ENCODE measurements around the gene AIFM2. TPM values are rescaled to one million over a fixed set of nuclear protein-coding genes. Genes with fewer than 3 reads are reported as not detected.
"Not testable (repeated sequence)": the region's sequence is repeated elsewhere in the genome, so short reads cannot be mapped to it uniquely, and the experiment has no call there.

The AIFM2 gene
- total RNA-seq, 5 donors from 2014 or later (not counting 1 experiment from before 2014, with no cell fraction given) = 3.2 to 5.8 (median 5.1) TPM

DNA sequence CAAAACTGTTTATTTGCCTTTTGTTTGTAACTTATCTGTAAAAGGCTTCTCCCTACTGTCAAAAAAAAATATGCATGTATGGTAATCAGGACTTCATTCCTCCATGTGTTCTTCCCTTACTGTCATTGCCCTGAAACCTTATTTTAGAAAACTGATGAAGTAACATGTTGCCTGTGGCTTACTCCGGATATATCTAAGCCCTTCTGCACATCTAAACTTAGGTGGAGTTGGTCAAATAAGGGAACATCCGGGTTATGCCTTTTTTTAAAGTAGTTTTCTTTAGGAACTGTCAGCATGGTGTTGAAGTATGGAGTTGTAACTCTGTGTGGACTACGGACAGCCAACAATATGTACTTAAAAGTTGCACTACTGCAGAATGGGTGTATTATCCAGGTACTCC, 31.5 kb upstream of the AIFM2 start:
- H3K4me3 Mint-ChIP-seq = peak overlapping the region; percentile 13 to 66 (median 26)
- H3K36me3 Mint-ChIP-seq = peaks cover 39% of the 10 kb centered on the region
- ChIA-PET POLR2A (no interaction called here), CTCF (no interaction called here)
- H3K9me3 ChIP-seq = no peaks in the 10 kb centered on the region
- no peak for DNase-seq
- ATAC-seq (replicated peaks in 1 of 4) = peak in 1 of 4 experiments; percentile 42
- H3K27me3 ChIP-seq (replicated peaks in 1 of 2; ENCODE audit: control insufficient read depth in 2 of 2, extremely low read depth in 1 of 2, insufficient read depth in 2 of 2, low read length in 1 of 2) = no peaks in the 10 kb centered on the region
- H3K9me3 Mint-ChIP-seq = no peaks in the 10 kb centered on the region
- H3K4me1 ChIP-seq (ENCODE audit: control insufficient read depth in 1 of 2, extremely low read depth in 1 of 2, insufficient read depth in 2 of 2, low read length in 2 of 2) = peaks cover 54 to 58% of the 10 kb centered on the region in 2 experiments
- peaks cover 84 to 90% (median 87%) of the 10 kb centered on the region in 3 donors for H3K4me1 Mint-ChIP-seq
- no peaks in the 10 kb centered on the region for H3K27me3 Mint-ChIP-seq
- no peak overlapping the region for H3K4me3 ChIP-seq (ENCODE audit: control insufficient read depth in 1 of 2, extremely low read depth in 1 of 2, low read length in 1 of 2)
- no CpG with 5 or more reads among the region's 3 CpGs for WGBS (ENCODE audit: insufficient coverage)
- H3K36me3 ChIP-seq (ENCODE audit: control insufficient read depth in 2 of 2, extremely low read depth in 1 of 2, insufficient read depth in 1 of 2, low read length in 1 of 2) = peaks cover 0 to 41% of the 10 kb centered on the region in 2 donors
- no peak overlapping the region for H3K27ac ChIP-seq (ENCODE audit: low read length)
- peak overlapping the region; percentile 21 to 86 for H3K27ac Mint-ChIP-seq

GRCh38 chr10:70163448-70163847, 30.8 kb upstream of the AIFM2 start:
- peak overlapping the region; percentile 21 to 86 for H3K27ac Mint-ChIP-seq
- Histone ChIP-seq H3K27me3 (replicated peaks in 1 of 2; ENCODE audit: control insufficient read depth in 2 of 2, extremely low read depth in 1 of 2, insufficient read depth in 2 of 2, low read length in 1 of 2) (no peaks in the 10 kb centered on the region), H3K36me3 (ENCODE audit: control insufficient read depth in 2 of 2, extremely low read depth in 1 of 2, insufficient read depth in 1 of 2, low read length in 1 of 2) (peaks cover 0 to 44% of the 10 kb centered on the region in 2 donors), H3K4me3 (ENCODE audit: control insufficient read depth in 1 of 2, extremely low read depth in 1 of 2, low read length in 1 of 2) (no peak overlapping the region), H3K4me1 (ENCODE audit: control insufficient read depth in 1 of 2, extremely low read depth in 1 of 2, insufficient read depth in 2 of 2, low read length in 2 of 2) (peaks cover 49 to 51% of the 10 kb centered on the region in 2 experiments), H3K27ac (ENCODE audit: low read length) (peak overlapping the region; percentile 55), H3K9me3 (no peaks in the 10 kb centered on the region)
- H3K9me3 Mint-ChIP-seq = no peaks in the 10 kb centered on the region
- DNase-seq (no peak), ATAC-seq (replicated peaks in 1 of 4) (no peak)
- CTCF ChIA-PET = interaction anchor here in 1 of 2 donors (0.9 to 1.4 kb wide), 2 partner anchors 17 to 57 kb away, joined by 4 to 18 read pairs; partner anchors contain the start of gene TYSND1
- peak overlapping the region; percentile 26 to 66 (median 26) for H3K4me3 Mint-ChIP-seq
- POLR2A ChIA-PET = interaction anchor here in 1 of 2 donors (0.6 to 1.3 kb wide), 5 partner anchors 8 to 333 kb away, joined by 3 to 4 read pairs (median 3); partner anchors contain the start of gene TYSND1
- peaks cover 39% of the 10 kb centered on the region for H3K36me3 Mint-ChIP-seq
- H3K4me1 Mint-ChIP-seq = peaks cover 76 to 83% (median 82%) of the 10 kb centered on the region in 3 donors
- H3K27me3 Mint-ChIP-seq = no peaks in the 10 kb centered on the region
- WGBS (ENCODE audit: insufficient coverage) = 80% methylated on average over 1 of the region's 4 CpGs

DNA sequence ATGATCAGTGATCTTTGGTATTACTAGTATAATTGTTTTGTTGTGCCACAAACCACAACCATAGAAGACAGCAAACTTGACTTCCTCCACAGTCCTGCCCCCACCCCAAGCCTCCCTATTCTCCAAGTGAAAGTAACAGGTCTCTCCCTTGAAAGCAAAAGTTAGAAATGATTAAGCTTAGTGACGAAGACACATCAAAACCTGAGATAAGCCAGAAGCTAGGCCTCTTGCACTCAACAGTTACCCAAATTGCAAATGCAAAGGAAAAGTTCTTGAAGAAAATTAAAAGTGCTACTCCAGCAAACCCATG, 30.2 kb upstream of the AIFM2 start:
- Histone ChIP-seq H3K4me3 (ENCODE audit: control insufficient read depth in 1 of 2, extremely low read depth in 1 of 2, low read length in 1 of 2) (peak overlapping the region in 1 of 2 donors; percentile 27), H3K9me3 (no peaks in the 10 kb centered on the region), H3K27ac (ENCODE audit: low read length) (peak overlapping the region; percentile 55), H3K4me1 (ENCODE audit: control insufficient read depth in 1 of 2, extremely low read depth in 1 of 2, insufficient read depth in 2 of 2, low read length in 2 of 2) (peaks cover 44 to 45% of the 10 kb centered on the region in 2 experiments), H3K36me3 (ENCODE audit: control insufficient read depth in 2 of 2, extremely low read depth in 1 of 2, insufficient read depth in 1 of 2, low read length in 1 of 2) (peaks cover 0 to 47% of the 10 kb centered on the region in 2 donors), H3K27me3 (replicated peaks in 1 of 2; ENCODE audit: control insufficient read depth in 2 of 2, extremely low read depth in 1 of 2, insufficient read depth in 2 of 2, low read length in 1 of 2) (no peaks in the 10 kb centered on the region)
- Mint-ChIP-seq H3K9me3 (no peaks in the 10 kb centered on the region), H3K27me3 (no peaks in the 10 kb centered on the region), H3K27ac (peak overlapping the region; percentile 83 to 86), H3K4me3 (peak overlapping the region; percentile 53 to 66 (median 59)), H3K36me3 (peaks cover 39% of the 10 kb centered on the region), H3K4me1 (peaks cover 70 to 77% (median 76%) of the 10 kb centered on the region in 3 donors)
- no CpG with 5 or more reads among the region's 1 CpG for WGBS (ENCODE audit: insufficient coverage)
- ATAC-seq (replicated peaks in 1 of 4) (peak; percentile 75 to 90 (median 81)), DNase-seq (peak in 32 of 35 experiments; percentile 23 to 69 (median 46))
- CTCF ChIA-PET = interaction anchor here in 1 of 2 donors (0.9 to 1.4 kb wide), 2 partner anchors 17 to 58 kb away, joined by 4 to 18 read pairs; partner anchors contain the start of gene TYSND1
- POLR2A ChIA-PET = interaction anchor here in 1 of 2 donors (0.6 to 1.3 kb wide), 5 partner anchors 8 to 333 kb away, joined by 3 to 4 read pairs (median 3); partner anchors contain the start of gene TYSND1

GRCh38 chr10:70162151-70162891, 29.7 kb upstream of the AIFM2 start:
- 67% methylated on average over 1 of the region's 2 CpGs for WGBS (ENCODE audit: insufficient coverage)
- DNase-seq = no peak
- ChIA-PET POLR2A (interaction anchor here in 1 of 2 donors (1.1 to 1.3 kb wide), 2 partner anchors 12 to 15 kb away, joined by 4 read pairs; partner anchors contain the start of gene TYSND1), CTCF (interaction anchor here in 1 of 2 donors (0.9 to 1.6 kb wide), 3 partner anchors 16 to 59 kb away, joined by 4 to 18 read pairs (median 13); partner anchors contain the start of gene TYSND1)
- H3K27ac Mint-ChIP-seq = peak overlapping the region; percentile 86 to 88
- peaks cover 42% of the 10 kb centered on the region for H3K36me3 Mint-ChIP-seq
- Histone ChIP-seq H3K36me3 (ENCODE audit: control insufficient read depth in 2 of 2, extremely low read depth in 1 of 2, insufficient read depth in 1 of 2, low read length in 1 of 2) (peaks cover 0 to 52% of the 10 kb centered on the region in 2 donors), H3K27ac (ENCODE audit: low read length) (peak overlapping the region; percentile 55), H3K9me3 (no peaks in the 10 kb centered on the region), H3K4me1 (ENCODE audit: control insufficient read depth in 1 of 2, extremely low read depth in 1 of 2, insufficient read depth in 2 of 2, low read length in 2 of 2) (peaks cover 40% of the 10 kb centered on the region in 2 experiments), H3K27me3 (replicated peaks in 1 of 2; ENCODE audit: control insufficient read depth in 2 of 2, extremely low read depth in 1 of 2, insufficient read depth in 2 of 2, low read length in 1 of 2) (no peaks in the 10 kb centered on the region), H3K4me3 (ENCODE audit: control insufficient read depth in 1 of 2, extremely low read depth in 1 of 2, low read length in 1 of 2) (peak overlapping the region in 1 of 2 donors; percentile 27)
- no peaks in the 10 kb centered on the region for H3K9me3 Mint-ChIP-seq
- peaks cover 69 to 73% (median 71%) of the 10 kb centered on the region in 3 donors for H3K4me1 Mint-ChIP-seq
- peak overlapping the region; percentile 53 to 66 (median 59) for H3K4me3 Mint-ChIP-seq
- peak; percentile 45 to 63 (median 52) for ATAC-seq (replicated peaks in 1 of 4)
- H3K27me3 Mint-ChIP-seq = no peaks in the 10 kb centered on the region

GRCh38 chr10:70160798-70161197, 28.2 kb upstream of the AIFM2 start:
- POLR2A ChIA-PET = no interaction called here
- no peaks in the 10 kb centered on the region for H3K9me3 ChIP-seq
- H3K36me3 ChIP-seq (ENCODE audit: control insufficient read depth in 2 of 2, extremely low read depth in 1 of 2, insufficient read depth in 1 of 2, low read length in 1 of 2) = peaks cover 0 to 55% of the 10 kb centered on the region in 2 donors
- no peak overlapping the region for H3K4me3 ChIP-seq (ENCODE audit: control insufficient read depth in 1 of 2, extremely low read depth in 1 of 2, low read length in 1 of 2)
- no peak overlapping the region for H3K4me3 Mint-ChIP-seq
- H3K4me1 ChIP-seq (ENCODE audit: control insufficient read depth in 1 of 2, extremely low read depth in 1 of 2, insufficient read depth in 2 of 2, low read length in 2 of 2) = peaks cover 25 to 33% of the 10 kb centered on the region in 2 experiments
- H3K9me3 Mint-ChIP-seq = no peaks in the 10 kb centered on the region
- peak overlapping the region; percentile 52 to 77 for H3K27ac Mint-ChIP-seq
- H3K27ac ChIP-seq (ENCODE audit: low read length) = no peak overlapping the region
- H3K27me3 Mint-ChIP-seq = no peaks in the 10 kb centered on the region
- WGBS (ENCODE audit: insufficient coverage) = no CpG with 5 or more reads among the region's 1 CpG
- no peak for DNase-seq
- H3K36me3 Mint-ChIP-seq = peaks cover 51% of the 10 kb centered on the region
- ATAC-seq (replicated peaks in 1 of 4) = no peak
- peaks cover 59 to 68% (median 65%) of the 10 kb centered on the region in 3 donors for H3K4me1 Mint-ChIP-seq
- CTCF ChIA-PET = interaction anchor here (0.7 to 1.6 kb wide), 3 partner anchors 9 to 45 kb away, joined by 3 to 13 read pairs (median 5); partner anchors contain the start of genes SAR1A (in 1 of the 2) and TYSND1 (in 1 of the 2)
- no peaks in the 10 kb centered on the region for H3K27me3 ChIP-seq (replicated peaks in 1 of 2; ENCODE audit: control insufficient read depth in 2 of 2, extremely low read depth in 1 of 2, insufficient read depth in 2 of 2, low read length in 1 of 2)

- not testable (repeated sequence) for H3K9me3 ChIP-seq; H3K27ac ChIP-seq (ENCODE audit: low read length); H3K27me3 ChIP-seq (replicated peaks in 1 of 2; ENCODE audit: control insufficient read depth in 2 of 2, extremely low read depth in 1 of 2, insufficient read depth in 2 of 2, low read length in 1 of 2); H3K9me3 Mint-ChIP-seq; DNase-seq; ATAC-seq (replicated peaks in 1 of 4); H3K27me3 Mint-ChIP-seq; H3K4me3 ChIP-seq (ENCODE audit: control insufficient read depth in 1 of 2, extremely low read depth in 1 of 2, low read length in 1 of 2); H3K4me3 Mint-ChIP-seq
- 60% methylated on average over 1 of the region's 3 CpGs for WGBS (ENCODE audit: insufficient coverage)
- POLR2A ChIA-PET = interaction anchor here (0.6 kb wide), 2 partner anchors 11 to 12 kb away, joined by 3 to 15 read pairs; partner anchors contain the start of gene SAR1A (in 1 of the 2)
- H3K4me1 Mint-ChIP-seq = peaks cover 55 to 69% (median 56%) of the 10 kb centered on the region in 3 donors
- H3K36me3 Mint-ChIP-seq = peaks cover 58% of the 10 kb centered on the region
- peak overlapping the region in 1 of 2 donors; percentile 11 for H3K27ac Mint-ChIP-seq
- Histone ChIP-seq H3K4me1 (ENCODE audit: control insufficient read depth in 1 of 2, extremely low read depth in 1 of 2, insufficient read depth in 2 of 2, low read length in 2 of 2) (peaks cover 21 to 23% of the 10 kb centered on the region in 2 experiments), H3K36me3 (ENCODE audit: control insufficient read depth in 2 of 2, extremely low read depth in 1 of 2, insufficient read depth in 1 of 2, low read length in 1 of 2) (peaks cover 0 to 63% of the 10 kb centered on the region in 2 donors)
- CTCF ChIA-PET = interaction anchor here in 1 of 2 donors (1.1 to 4.7 kb wide), 2 partner anchors 10 to 14 kb away, joined by 6 to 30 read pairs; partner anchors contain the start of gene TYSND1
These were observed 26.7 kb upstream of the AIFM2 start for GRCh38 chr10:70159366-70159765.
